Calu3 (cell line): ENCODE data around the gene GPR32. TPM values are rescaled to one million over a fixed set of nuclear protein-coding genes. Genes with fewer than 3 reads are reported as not detected.
"Not testable (repeated sequence)": the region's sequence is repeated elsewhere in the genome, so short reads cannot be mapped to it uniquely, and the experiment has no call there.

Experiments used
- BruUV-seq: library from RNA; stranded (reverse); fragments of 400-500 nt; replicated peaks from 2 replicates; lab custom pipeline; 2021; lab: Mats Ljungman, UMichigan
- CTCF ChIA-PET: fragments of 300-600 bp; sonication (Branson Sonifier 250); formaldehyde crosslinking; loops from one replicate; lab custom pipeline; 2022; ENCODE audit warnings: antibody characterized with exemption; lab: Charles Lee
- DNase-seq: peaks from one replicate; pipeline ENCODE4 v3.0.0; 2022
- H3K27ac Mint-ChIP-seq: one replicate; pipeline ENCODE4 v1.8.0; 2022; ENCODE audit warnings: mixed read lengths; ENCODE audit not compliant: unreplicated experiment
- H3K27me3 Mint-ChIP-seq: one replicate; pipeline ENCODE4 v1.8.0; 2022; ENCODE audit warnings: mixed read lengths; ENCODE audit not compliant: unreplicated experiment
- H3K36me3 Mint-ChIP-seq: one replicate; pipeline ENCODE4 v1.8.0; 2022; ENCODE audit warnings: mild to moderate bottlenecking, moderate library complexity, mixed read lengths; ENCODE audit not compliant: insufficient read depth, unreplicated experiment
- H3K4me1 Mint-ChIP-seq: one replicate; pipeline ENCODE4 v1.8.0; 2022; ENCODE audit warnings: mild to moderate bottlenecking, low read depth, mixed read lengths; ENCODE audit not compliant: unreplicated experiment
- H3K4me3 Mint-ChIP-seq: one replicate; pipeline ENCODE4 v1.8.0; 2022; ENCODE audit warnings: mild to moderate bottlenecking, low read depth, moderate library complexity, mixed read lengths; ENCODE audit not compliant: unreplicated experiment
- H3K9me3 Mint-ChIP-seq: one replicate; pipeline ENCODE4 v1.8.0; 2022; ENCODE audit warnings: low read depth, mixed read lengths; ENCODE audit not compliant: unreplicated experiment
- intact Hi-C: fragments of 100-400 bp; cut with micrococcal nuclease; formaldehyde crosslinking; loops from one replicate; pipeline ENCODE4 v1.10.0; 2022; ENCODE audit not compliant: unreplicated experiment
- total RNA-seq: library from RNA; stranded (reverse); gene quantifications from 2 replicates; pipeline ENCODE4 v1.2.3, GENCODE V29; 2022
- TF ChIP-seq, protein P1 (sequence below): fragments of 200-600 bp; IDR thresholded peaks from one replicate; pipeline ENCODE4 v1.8.0; 2022; ENCODE audit warnings: antibody characterized with exemption; ENCODE audit not compliant: unreplicated experiment

Gene GPR32
- total RNA-seq, 1 experiment from 2014 or later, result not detected

- intact Hi-C loops, result no loop called here
- no TSS peak for BruUV-seq
- H3K27me3 Mint-ChIP-seq, result peaks cover 100% of the 10 kb centered on the region
- peaks cover 19% of the 10 kb centered on the region for H3K4me1 Mint-ChIP-seq
- peaks cover 5% of the 10 kb centered on the region for H3K36me3 Mint-ChIP-seq
- TF ChIP-seq, protein P1, sequence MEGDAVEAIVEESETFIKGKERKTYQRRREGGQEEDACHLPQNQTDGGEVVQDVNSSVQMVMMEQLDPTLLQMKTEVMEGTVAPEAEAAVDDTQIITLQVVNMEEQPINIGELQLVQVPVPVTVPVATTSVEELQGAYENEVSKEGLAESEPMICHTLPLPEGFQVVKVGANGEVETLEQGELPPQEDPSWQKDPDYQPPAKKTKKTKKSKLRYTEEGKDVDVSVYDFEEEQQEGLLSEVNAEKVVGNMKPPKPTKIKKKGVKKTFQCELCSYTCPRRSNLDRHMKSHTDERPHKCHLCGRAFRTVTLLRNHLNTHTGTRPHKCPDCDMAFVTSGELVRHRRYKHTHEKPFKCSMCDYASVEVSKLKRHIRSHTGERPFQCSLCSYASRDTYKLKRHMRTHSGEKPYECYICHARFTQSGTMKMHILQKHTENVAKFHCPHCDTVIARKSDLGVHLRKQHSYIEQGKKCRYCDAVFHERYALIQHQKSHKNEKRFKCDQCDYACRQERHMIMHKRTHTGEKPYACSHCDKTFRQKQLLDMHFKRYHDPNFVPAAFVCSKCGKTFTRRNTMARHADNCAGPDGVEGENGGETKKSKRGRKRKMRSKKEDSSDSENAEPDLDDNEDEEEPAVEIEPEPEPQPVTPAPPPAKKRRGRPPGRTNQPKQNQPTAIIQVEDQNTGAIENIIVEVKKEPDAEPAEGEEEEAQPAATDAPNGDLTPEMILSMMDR, result no peak
- H3K9me3 Mint-ChIP-seq, result peaks cover 3% of the 10 kb centered on the region
- H3K4me3 Mint-ChIP-seq, result no peak overlapping the region
- H3K27ac Mint-ChIP-seq, result no peak overlapping the region
- DNase-seq, result no peak
- CTCF ChIA-PET, result interaction anchor here (0.6 to 1.3 kb wide), 4 partner anchors 12 to 421 kb away, joined by 3 to 5 read pairs (median 3); no protein-coding TSS in a partner anchor
Observed at GRCh38 chr19:50777830-50778303, 7.6 kb downstream of the GPR32 start.

DNA sequence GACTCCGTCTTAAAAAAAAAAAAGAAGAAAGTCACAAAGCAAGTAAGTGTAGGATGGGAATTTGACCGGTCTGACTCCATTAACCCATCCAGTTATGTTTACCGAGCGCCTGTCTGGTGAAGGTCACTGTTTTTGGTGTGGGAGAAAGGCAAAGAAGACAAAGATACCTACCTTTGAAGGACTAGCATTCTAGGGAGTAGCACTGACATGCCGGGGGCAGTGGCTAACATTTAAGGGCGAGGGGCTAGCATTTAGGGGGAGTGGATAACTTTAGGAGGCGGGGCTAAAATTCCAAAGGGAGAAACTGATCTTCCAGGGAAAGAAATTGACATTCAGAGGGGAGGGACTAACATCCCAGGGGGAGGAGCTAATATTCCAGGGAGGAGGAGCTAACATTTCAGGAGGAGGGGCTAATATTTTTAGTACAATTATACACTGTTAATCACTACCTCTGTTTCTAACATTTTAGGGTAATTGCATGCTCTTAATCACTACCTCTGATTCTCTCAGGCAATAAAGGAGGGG lies 8.7 kb downstream of the GPR32 start:
- intact Hi-C loops, result no loop called here
- peaks cover 99% of the 10 kb centered on the region for H3K27me3 Mint-ChIP-seq
- CTCF ChIA-PET, result interaction anchor here (0.9 to 1.3 kb wide), 3 partner anchors 54 to 422 kb away, joined by 3 to 7 read pairs (median 3); no protein-coding TSS in a partner anchor
- H3K4me1 Mint-ChIP-seq, result peaks cover 19% of the 10 kb centered on the region
- H3K4me3 Mint-ChIP-seq, result no peak overlapping the region
- no TSS peak for BruUV-seq
- peaks cover 3% of the 10 kb centered on the region for H3K9me3 Mint-ChIP-seq
- TF ChIP-seq, protein P1, result no peak
- H3K36me3 Mint-ChIP-seq, result peaks cover under 1% of the 10 kb centered on the region
- H3K27ac Mint-ChIP-seq, result no peak overlapping the region
- no peak for DNase-seq

- Mint-ChIP-seq H3K27me3 (peaks cover 99% of the 10 kb centered on the region), H3K36me3 (peaks cover 5% of the 10 kb centered on the region), H3K27ac (no peak overlapping the region), H3K4me3 (no peak overlapping the region), H3K4me1 (peaks cover 19% of the 10 kb centered on the region), H3K9me3 (peaks cover 3% of the 10 kb centered on the region)
- DNase-seq, result no peak
- no TSS peak for BruUV-seq
- TF ChIP-seq, protein P1, result no peak
- intact Hi-C loops, result no loop called here
- CTCF ChIA-PET, result interaction anchor here (0.6 to 0.9 kb wide), 3 partner anchors 25 to 349 kb away, joined by 3 to 7 read pairs (median 3); no protein-coding TSS in a partner anchor
Observed at GRCh38 chr19:50779504-50780457, 9.5 kb downstream of the GPR32 start.

DNA sequence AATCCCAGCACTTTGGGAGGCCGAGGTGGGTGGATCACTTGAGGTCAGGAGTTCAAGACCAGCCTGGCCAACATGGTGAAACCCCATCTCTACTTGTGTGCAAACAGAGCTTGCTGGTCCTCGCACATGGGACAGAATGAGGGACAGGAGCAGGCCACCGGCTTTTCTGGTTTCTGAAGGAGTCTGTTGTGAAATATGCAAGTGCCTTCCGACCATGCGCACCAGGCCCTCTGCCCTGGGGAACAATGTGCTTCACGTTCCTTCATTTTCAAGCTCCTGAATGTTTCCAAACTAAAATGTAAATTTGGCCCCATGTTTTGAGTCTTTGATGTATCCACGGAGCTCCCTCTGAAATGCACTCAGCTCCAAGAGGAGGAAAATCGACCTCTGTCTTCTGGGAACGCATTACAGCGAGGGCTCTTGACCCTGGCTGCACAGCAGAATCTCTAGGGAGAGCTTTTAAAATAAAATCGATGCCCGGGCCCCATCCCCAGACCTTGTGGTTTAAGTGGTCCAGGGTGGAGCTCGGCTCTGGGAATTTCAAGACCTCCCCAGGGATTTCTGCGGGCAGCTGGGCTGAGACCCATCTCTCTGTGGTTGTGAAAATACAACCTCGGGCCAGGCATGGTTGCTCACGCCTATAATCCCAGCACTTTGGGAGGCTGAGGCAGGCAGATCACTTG lies 10.6 kb downstream of the GPR32 start:
- Mint-ChIP-seq H3K4me1 (peaks cover 19% of the 10 kb centered on the region), H3K4me3 (no peak overlapping the region), H3K27me3 (peaks cover 99% of the 10 kb centered on the region), H3K36me3 (peaks cover 5% of the 10 kb centered on the region), H3K27ac (no peak overlapping the region), H3K9me3 (peaks cover 3% of the 10 kb centered on the region)
- BruUV-seq, result no TSS peak
- CTCF ChIA-PET, result interaction anchor here (0.6 kb wide), 1 partner anchor 245 kb away, joined by 4 read pairs; no protein-coding TSS in a partner anchor
- DNase-seq, result no peak
- intact Hi-C loops, result no loop called here
- TF ChIP-seq, protein P1, result no peak

DNA sequence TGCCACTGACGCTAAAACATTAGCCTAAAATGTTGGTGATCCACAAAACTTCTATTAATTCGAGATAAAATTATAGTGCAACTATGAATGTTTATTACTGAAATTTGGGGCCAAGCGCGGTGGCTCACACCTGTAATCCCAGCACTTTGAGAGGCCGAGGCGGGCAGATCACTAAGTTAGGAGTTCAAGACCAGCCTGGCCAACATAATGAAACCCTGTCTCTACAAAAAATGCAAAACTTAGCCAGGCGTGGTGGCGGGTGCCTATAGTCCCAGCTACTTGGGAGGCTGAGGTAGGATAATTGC lies 13.5 kb downstream of the GPR32 start:
- DNase-seq, H3K4me1 Mint-ChIP-seq, H3K4me3 Mint-ChIP-seq, H3K36me3 Mint-ChIP-seq, BruUV-seq, H3K27ac Mint-ChIP-seq, H3K9me3 Mint-ChIP-seq: not testable (repeated sequence)
- CTCF ChIA-PET, result interaction anchor here (0.7 to 2.6 kb wide), 10 partner anchors 11 to 574 kb away, joined by 3 to 25 read pairs (median 8); no protein-coding TSS in a partner anchor
- H3K27me3 Mint-ChIP-seq, result peaks cover 91% of the 10 kb centered on the region
- intact Hi-C loops, result loop anchor here (1.0 to 2.0 kb wide), 3 partner anchors 78 to 415 kb away; no protein-coding TSS in a partner anchor
